ENCODE data around the gene RACGAP1. TPM values are rescaled to one million over a fixed set of nuclear protein-coding genes. Genes with fewer than 3 reads are reported as not detected.

RACGAP1 gene
- total RNA-seq, 1 experiment from 2014 or later: 147 TPM

DNA sequence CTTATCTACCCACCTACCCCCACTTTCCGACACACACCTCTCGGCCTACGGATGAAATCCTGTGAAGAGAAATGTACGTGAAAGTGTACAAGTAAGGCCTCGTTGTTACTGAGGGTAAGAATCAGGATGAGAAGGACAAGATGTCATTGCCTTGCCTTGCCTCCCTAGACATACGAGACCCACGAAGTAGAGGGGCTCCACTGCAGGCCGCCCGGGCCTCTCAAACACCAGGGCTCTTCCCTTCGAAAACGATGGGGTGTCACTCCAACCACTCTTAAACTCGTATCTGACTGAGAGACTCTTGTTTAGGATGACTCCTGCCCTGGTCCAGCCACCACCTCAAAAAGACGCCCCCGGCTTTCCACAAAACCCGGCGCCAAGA lies 498 bp downstream of the RACGAP1 start:
- H3K36me3 ChIP-seq (ENCODE audit: control insufficient read depth, insufficient read depth, low read length): no peaks in the 10 kb centered on the region
- intact Hi-C loops (cut with micrococcal nuclease; ENCODE audit: unreplicated experiment): no loop called here
- H3K9me3 ChIP-seq (ENCODE audit: control insufficient read depth, insufficient read depth, low read depth, low read length): no peaks in the 10 kb centered on the region
- peak overlapping the region; percentile 99 for H3K27ac ChIP-seq (ENCODE audit: low read length)
- ATAC-seq (peak; percentile 66), DNase-seq (ENCODE audit: low read depth, low spot score) (no peak)
- ChIA-PET POLR2A (interaction anchor here (0.7 kb wide), 1 partner anchor 273 kb away, joined by 3 read pairs; no protein-coding TSS in a partner anchor), CTCF (no interaction called here)
- in situ Hi-C loops (cut with HindIII; ENCODE audit: low pct_unique_long_range_greater_than_20kb, low sequenced_read_pairs): no loop called here
- TF ChIP-seq POLR2AphosphoS5 (IDR thresholded peaks at IDR 0.05; ENCODE audit: low read depth, low read length): no peak
- TF ChIP-seq TCF7L2 (IDR thresholded peaks at IDR 0.05; ENCODE audit: low read depth, low read length): no peak
- TF ChIP-seq, protein P1, sequence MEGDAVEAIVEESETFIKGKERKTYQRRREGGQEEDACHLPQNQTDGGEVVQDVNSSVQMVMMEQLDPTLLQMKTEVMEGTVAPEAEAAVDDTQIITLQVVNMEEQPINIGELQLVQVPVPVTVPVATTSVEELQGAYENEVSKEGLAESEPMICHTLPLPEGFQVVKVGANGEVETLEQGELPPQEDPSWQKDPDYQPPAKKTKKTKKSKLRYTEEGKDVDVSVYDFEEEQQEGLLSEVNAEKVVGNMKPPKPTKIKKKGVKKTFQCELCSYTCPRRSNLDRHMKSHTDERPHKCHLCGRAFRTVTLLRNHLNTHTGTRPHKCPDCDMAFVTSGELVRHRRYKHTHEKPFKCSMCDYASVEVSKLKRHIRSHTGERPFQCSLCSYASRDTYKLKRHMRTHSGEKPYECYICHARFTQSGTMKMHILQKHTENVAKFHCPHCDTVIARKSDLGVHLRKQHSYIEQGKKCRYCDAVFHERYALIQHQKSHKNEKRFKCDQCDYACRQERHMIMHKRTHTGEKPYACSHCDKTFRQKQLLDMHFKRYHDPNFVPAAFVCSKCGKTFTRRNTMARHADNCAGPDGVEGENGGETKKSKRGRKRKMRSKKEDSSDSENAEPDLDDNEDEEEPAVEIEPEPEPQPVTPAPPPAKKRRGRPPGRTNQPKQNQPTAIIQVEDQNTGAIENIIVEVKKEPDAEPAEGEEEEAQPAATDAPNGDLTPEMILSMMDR (IDR thresholded peaks at IDR 0.05): no peak
- no peak for TF ChIP-seq SIN3A (IDR thresholded peaks at IDR 0.05; ENCODE audit: borderline replicate concordance, insufficient read depth, low read depth, low read length)
- TF ChIP-seq, protein P2, sequence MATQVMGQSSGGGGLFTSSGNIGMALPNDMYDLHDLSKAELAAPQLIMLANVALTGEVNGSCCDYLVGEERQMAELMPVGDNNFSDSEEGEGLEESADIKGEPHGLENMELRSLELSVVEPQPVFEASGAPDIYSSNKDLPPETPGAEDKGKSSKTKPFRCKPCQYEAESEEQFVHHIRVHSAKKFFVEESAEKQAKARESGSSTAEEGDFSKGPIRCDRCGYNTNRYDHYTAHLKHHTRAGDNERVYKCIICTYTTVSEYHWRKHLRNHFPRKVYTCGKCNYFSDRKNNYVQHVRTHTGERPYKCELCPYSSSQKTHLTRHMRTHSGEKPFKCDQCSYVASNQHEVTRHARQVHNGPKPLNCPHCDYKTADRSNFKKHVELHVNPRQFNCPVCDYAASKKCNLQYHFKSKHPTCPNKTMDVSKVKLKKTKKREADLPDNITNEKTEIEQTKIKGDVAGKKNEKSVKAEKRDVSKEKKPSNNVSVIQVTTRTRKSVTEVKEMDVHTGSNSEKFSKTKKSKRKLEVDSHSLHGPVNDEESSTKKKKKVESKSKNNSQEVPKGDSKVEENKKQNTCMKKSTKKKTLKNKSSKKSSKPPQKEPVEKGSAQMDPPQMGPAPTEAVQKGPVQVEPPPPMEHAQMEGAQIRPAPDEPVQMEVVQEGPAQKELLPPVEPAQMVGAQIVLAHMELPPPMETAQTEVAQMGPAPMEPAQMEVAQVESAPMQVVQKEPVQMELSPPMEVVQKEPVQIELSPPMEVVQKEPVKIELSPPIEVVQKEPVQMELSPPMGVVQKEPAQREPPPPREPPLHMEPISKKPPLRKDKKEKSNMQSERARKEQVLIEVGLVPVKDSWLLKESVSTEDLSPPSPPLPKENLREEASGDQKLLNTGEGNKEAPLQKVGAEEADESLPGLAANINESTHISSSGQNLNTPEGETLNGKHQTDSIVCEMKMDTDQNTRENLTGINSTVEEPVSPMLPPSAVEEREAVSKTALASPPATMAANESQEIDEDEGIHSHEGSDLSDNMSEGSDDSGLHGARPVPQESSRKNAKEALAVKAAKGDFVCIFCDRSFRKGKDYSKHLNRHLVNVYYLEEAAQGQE (IDR thresholded peaks at IDR 0.05; ENCODE audit: insufficient read depth in 1 of 2, low read depth in 2 of 2, low read length in 1 of 2): no peak
- H3K27me3 ChIP-seq (ENCODE audit: control insufficient read depth, insufficient read depth, low read length): no peaks in the 10 kb centered on the region
- peaks cover 33% of the 10 kb centered on the region for H3K4me1 ChIP-seq (ENCODE audit: control insufficient read depth, insufficient read depth, low read length)
- peak overlapping the region; percentile 71 to 85 for H3K4me3 ChIP-seq (ENCODE audit: low read depth in 2 of 2, low read length in 2 of 2)
- BruUV-seq (replicated peaks): TSS peak; percentile 76

DNA sequence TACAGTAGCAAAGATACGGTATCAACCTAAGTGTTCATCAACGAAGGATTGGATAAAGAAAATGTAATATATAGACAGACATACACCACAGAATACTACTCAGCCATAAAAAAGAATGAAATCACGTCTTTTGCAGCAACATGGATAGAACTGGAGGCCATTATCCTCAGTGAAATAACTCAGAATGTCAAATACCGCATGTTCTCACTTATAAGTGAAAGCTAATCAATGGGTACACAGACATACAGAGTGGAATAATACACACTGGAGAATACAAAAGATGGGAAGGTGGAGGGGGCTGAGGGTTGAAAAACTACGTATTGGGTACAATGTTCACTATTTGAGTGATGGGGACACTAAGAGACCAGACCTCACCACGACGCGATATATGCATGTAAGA lies 1.1 kb downstream of the RACGAP1 start:
- intact Hi-C loops (cut with micrococcal nuclease; ENCODE audit: unreplicated experiment): no loop called here
- BruUV-seq (replicated peaks): no TSS peak

More for the DNA sequence above, 1.1 kb downstream of the RACGAP1 start:
- no peaks in the 10 kb centered on the region for H3K9me3 ChIP-seq (ENCODE audit: control insufficient read depth, insufficient read depth, low read depth, low read length)
- H3K4me1 ChIP-seq (ENCODE audit: control insufficient read depth, insufficient read depth, low read length): peaks cover 35% of the 10 kb centered on the region
- CTCF ChIA-PET: no interaction called here
- DNase-seq (ENCODE audit: low read depth, low spot score) (no peak), ATAC-seq (no peak)
- no peaks in the 10 kb centered on the region for H3K36me3 ChIP-seq (ENCODE audit: control insufficient read depth, insufficient read depth, low read length)
- peak overlapping the region; percentile 71 to 85 for H3K4me3 ChIP-seq (ENCODE audit: low read depth in 2 of 2, low read length in 2 of 2)
- POLR2A ChIA-PET: interaction anchor here (0.7 kb wide), 1 partner anchor 273 kb away, joined by 3 read pairs; no protein-coding TSS in a partner anchor
- TF ChIP-seq SIN3A (IDR thresholded peaks at IDR 0.05; ENCODE audit: borderline replicate concordance, insufficient read depth, low read depth, low read length) (no peak), POLR2AphosphoS5 (IDR thresholded peaks at IDR 0.05; ENCODE audit: low read depth, low read length) (no peak), TCF7L2 (IDR thresholded peaks at IDR 0.05; ENCODE audit: low read depth, low read length) (no peak)
- TF ChIP-seq, protein P1 (IDR thresholded peaks at IDR 0.05): no peak
- peak overlapping the region; percentile 99 for H3K27ac ChIP-seq (ENCODE audit: low read length)
- no peaks in the 10 kb centered on the region for H3K27me3 ChIP-seq (ENCODE audit: control insufficient read depth, insufficient read depth, low read length)
- in situ Hi-C loops (cut with HindIII; ENCODE audit: low pct_unique_long_range_greater_than_20kb, low sequenced_read_pairs): no loop called here
